ENCODE measurements around the gene SHPK.

SHPK gene

GRCh38 chr17:3659541-3660111 is 23.6 kb upstream of the SHPK start:
- peak; percentile 21 for DNase-seq (ENCODE audit: low spot score)

DNA sequence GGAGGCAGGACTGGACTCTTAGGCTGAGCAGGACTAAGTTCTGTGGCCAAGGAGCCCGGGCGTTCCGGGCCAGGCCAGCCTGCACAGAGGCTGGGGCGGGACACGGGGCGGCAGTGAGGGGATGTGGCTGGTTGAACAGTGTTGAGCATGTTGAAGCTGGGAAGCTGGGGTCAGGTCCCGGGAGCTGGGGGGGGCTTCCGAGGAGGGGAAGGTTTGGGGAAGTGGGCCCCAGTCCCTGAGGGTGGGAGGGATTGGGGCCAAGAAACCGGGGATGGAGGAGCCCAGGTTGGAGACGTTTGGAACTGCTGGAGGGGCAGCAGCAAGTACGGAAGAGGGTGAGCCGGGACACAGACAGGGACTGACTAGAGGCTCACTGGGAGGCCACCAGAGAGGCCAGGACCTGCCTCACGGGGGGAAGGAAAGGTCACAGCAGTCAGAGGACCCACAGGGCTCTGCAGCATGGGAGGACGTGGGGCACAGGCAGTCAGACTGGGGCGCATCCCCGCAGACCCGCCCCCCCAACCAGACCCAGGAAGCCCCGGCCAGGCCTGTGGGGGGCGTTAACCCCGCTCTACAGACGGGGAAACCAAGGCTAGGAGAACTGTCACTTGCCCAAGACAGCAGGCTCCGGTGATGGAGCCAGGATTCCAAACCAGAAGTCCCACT is 22.9 kb upstream of the SHPK start:
- no peak for DNase-seq (ENCODE audit: low spot score)

DNA sequence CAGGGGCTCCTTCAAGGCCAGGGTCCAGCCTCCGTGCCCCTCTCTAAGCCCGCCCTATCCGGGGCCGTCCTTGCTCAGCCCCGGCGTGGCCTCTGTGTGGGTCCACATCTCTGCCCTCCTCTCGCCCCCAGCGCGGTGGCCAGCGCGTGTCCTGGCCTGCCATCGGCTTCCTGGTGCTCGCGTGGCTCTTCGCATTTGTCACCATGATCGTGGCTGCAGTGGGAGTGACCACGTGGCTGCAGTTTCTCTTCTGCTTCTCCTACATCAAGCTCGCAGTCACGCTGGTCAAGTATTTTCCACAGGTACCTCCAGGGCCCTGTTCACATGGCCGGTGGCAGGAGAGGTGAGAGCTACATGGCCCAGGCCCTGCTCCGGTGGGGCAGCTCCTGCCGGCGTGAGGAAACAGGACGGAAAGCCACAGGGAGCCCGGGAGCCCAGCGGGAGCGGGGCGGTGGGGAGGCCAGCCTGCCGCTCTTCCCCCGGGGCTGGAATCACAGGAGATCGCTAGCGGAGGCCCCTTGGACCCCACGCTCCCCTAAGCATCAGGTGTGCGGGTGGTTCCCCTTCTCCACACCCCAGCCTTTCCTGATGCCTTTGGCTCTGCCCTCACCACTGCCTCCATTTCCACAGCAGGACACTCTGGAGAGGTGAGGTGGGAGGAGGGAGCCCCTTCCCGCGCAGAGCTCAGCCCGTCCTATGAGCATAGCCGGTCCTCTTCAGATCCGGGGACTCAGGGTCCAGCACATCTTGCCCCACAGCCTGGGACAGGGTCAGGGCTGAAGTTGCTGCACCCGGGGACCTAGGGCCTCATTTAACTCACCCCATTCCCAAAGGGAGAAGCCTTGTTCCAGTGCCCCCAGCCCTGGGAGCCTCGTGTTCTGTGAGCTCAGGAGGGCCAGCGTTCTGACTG is 22.1 kb upstream of the SHPK start:
- no peak for DNase-seq (ENCODE audit: low spot score)

DNA sequence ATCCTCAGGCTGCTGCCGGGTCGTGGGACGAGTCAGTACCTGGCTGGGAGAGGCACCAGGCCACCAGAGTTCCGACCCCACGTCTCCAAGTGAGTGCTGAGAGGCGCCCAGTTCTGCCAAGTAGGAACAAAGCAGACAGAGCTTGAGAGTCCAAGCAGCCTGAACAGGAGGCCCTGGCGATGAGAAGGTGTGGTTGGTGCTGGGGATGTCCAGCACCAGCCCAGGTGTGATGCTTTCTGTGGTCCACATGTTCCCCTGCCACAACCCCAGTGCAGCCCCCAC is 21.5 kb upstream of the SHPK start:
- DNase-seq (ENCODE audit: low spot score) = no peak

DNA sequence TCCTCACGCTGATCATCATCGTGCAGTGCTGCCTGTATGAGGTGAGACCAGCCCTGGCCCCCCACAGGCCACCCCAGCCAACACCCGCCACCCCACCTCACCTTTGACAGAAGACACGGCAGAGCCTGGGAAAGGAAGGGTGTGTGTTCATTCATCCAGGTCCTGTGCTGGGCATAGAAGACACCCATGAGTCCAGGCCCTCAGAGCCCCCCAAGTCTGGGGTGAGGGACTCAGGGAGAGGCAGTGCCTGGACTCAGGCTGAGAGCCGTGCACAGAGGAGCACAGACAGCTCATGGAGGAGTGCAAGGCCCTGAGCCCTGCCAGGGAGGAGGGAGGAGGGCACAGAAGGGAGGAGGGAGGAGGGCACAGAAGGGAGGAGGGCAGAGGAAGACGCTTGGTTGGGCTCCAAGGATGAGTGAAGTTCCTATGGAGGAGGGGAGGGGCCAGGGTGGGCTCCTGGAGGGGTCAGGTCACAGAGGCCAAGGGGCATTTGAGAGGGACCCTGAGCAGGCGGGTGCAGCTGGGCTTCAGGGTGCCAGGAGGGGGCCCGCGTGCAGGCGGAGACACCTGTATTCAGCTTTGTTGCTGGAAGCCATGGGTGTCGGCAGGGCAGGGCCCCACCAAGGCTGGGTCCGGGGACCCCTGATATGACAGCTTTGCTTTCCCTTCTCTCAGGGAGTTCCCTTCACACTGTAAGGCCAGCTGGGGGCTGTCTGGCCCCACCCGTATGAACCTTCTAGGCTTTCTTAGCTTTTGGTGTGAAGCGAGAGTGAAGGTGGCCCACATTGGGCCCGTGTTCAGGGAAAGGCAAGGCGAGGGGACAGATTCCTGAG is 20.9 kb upstream of the SHPK start:
- no peak for DNase-seq (ENCODE audit: low spot score)

DNA sequence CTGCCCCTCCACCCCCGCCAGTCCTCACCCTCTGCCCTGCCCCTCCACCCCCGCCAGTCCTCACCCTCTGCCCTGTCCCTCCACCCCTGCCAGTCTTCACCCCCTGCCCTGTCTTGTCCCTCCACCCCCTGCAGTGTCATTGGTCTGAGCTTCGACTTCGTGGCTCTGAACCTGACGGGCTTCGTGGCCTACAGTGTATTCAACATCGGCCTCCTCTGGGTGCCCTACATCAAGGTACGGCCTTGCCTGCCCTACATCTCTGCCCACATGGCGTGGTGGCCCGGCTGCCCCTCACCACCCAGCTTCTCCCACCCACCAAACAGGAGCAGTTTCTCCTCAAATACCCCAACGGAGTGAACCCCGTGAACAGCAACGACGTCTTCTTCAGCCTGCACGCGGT is 20.3 kb upstream of the SHPK start:
- no peak for DNase-seq (ENCODE audit: low spot score)

DNA sequence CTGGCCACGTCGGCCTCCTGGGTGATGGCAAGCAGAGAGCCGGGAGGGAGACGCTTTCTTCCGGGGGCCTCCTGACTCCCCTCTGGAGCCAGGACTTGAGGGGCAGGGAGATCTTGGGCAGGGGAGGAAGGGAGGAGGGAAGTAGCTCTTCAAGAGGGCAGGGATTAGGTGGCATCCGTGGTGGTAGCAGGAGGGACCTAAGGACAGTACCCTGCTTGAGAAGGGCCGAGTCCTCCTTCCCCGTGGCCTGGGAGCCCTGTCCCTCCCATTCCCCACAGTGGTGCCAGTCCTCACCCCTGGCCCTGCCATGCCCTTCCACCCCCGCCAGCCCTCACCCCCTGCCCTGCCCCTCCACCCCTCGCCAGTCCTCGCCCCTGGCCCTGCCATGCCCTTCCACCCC is 19.7 kb upstream of the SHPK start:
- no peak for DNase-seq (ENCODE audit: low spot score)

DNA sequence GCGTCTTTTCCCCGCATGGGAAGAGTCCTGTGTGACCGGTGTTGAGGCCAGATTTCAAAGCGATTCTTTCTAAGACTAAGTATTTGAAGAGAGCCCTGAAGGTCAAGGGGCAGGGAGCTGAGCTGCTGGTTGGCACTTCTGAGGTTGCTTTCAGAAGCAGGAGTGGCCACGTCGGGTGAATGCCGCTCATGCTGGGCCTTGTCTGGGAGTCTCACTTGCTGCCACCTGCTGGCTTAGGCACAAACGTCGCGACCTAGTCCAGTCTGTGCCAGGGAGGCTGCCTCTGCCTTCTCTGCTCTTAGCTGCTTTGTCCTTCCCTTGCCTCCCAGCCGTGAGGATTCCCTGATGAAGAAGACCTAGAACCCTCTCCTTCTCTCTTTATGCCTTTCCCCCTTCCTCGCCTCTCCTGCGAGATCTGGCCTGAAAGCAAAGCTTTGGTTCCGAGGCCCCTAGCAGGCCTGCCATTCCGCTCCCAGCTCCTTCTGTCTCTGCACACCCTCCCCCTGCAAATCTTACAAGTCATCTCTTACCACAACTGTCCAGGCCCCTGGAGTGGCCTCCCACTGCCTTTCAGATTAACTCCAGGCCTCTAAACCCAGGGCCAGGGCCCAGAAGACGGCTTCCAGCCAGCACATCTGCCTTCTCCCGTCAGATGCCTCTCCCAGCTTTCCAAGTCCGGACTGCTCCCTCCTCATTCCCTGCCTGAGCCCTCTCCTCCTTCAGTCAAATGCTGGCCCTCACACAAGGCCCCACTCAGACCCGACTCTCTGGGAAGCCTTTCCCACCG is 11.9 kb upstream of the SHPK start:
- DNase-seq (ENCODE audit: low spot score) = peak; percentile 57

DNA sequence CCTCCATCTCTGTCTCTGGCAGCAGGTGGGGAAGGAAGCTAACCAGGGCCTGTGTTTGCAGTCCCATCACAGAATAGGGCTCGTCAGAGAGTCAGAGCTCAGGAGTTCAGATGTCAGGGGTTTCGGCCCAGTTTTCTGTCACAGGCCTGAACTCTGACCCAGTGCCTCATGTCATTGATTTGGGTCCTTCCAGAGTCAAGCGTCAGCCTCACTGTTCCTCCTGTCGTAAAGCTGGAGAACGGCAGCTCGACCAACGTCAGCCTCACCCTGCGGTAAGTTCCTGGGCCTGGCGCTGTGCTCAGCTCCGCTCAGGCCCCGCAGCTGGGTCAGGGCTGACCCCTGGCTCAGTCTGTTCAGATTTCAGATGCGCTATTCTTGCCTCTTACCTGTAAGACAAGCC is 11.2 kb upstream of the SHPK start:
- DNase-seq (ENCODE audit: low spot score) = no peak

DNA sequence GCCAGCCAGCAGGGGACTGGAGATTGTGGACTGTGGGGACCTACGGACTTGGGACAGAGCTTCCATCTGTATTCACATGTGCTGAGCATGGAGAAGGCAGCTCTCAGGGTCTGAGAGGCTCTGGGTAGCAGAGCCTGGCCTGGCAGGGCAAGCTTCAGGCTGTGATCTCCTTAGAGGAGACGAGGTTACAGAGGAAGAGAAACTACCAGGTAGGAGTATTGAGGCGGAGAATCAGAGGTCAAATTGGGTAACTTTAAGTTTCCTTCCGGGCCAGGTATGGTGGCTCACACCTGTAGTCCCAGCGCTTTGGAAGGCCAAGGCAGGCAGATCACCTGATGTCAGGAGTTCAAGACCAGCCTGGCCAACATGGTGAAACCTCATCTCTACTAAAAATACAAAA is 9.3 kb upstream of the SHPK start:
- no peak for DNase-seq (ENCODE audit: low spot score)

DNA sequence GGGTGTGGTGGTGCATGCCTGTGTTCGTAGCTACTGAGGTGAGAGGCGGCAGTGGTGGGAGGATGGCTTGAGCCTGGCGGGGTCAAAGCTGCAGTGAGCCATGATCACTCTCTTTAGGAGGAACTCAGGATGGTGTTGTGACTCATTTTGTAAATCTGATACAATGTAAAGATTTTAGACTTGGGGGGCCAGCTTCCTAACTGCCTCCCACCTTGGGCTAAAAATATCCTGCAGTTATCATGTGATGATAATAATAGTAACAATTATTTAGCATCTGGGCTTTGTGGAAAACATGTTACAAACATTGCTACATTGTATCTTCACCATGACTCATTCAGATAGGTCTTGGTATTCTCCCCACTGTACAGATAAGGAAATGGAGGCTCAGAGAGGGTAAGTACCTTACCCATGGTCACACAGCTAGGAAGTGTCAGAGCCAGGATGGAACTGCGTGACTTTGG is 7.9 kb upstream of the SHPK start:
- DNase-seq (ENCODE audit: low spot score) = no peak

GRCh38 chr17:3641717-3642486 is 5.9 kb upstream of the SHPK start:
- DNase-seq (ENCODE audit: low spot score) = no peak

DNA sequence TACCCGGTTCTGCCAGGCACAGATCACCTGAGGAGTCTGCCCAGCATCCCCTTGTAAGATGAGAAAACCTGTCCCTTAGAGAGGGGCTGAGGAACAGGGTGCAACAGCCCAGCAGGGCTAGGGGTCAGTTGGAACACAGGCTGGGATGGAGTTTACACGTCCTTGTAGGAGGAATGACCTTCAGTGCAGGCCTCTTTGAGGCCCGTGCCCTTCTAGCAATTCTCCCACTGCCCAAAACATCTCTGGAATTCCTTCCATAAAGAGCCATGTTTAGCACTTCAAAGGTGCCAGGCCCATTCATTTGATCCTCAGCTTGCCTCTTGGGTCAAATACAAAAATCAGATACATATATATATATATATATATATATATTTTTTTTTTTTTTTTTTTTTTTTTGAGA is 5.0 kb upstream of the SHPK start:
- DNase-seq (ENCODE audit: low spot score) = no peak

- DNase-seq (ENCODE audit: low spot score) = no peak
These were observed 4.0 kb upstream of the SHPK start for GRCh38 chr17:3639981-3640596.

GRCh38 chr17:3636908-3637373 is 891 bp upstream of the SHPK start:
- DNase-seq (ENCODE audit: low spot score) = no peak

DNA sequence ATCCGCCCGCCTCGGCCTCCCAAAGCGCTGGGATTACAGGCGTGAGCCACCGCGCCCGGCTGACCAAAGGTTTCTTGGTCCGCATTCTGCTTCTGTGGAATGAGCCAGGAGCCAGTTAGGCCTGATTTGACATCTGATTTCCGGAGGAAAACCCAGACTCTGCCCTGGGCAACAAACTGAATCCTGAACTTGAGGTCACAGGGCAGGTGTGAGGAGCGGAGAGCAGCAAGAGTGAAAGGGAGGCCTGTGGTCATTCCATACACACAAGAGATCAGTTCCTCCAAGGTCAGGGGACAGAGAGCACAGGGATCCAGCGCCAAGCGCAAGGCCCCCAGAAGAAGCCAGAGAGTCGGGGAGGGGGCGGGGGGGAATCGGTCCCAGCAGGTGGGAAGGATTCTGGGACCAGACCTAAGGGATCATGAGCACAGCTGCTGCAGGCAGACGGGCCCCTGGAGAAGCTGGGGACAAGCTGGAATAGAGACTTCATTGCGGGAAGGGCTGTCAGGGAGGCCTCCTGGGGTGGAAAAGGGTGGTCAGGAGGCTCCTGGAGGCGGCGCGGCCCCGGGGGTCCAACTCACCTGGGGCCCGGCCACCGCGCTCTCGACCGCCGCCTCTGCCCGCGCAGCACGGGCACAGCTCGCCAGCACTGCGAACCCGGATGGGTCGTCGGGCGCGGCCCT is 436 bp downstream of the SHPK start:
- DNase-seq (ENCODE audit: low spot score) = no peak

DNA sequence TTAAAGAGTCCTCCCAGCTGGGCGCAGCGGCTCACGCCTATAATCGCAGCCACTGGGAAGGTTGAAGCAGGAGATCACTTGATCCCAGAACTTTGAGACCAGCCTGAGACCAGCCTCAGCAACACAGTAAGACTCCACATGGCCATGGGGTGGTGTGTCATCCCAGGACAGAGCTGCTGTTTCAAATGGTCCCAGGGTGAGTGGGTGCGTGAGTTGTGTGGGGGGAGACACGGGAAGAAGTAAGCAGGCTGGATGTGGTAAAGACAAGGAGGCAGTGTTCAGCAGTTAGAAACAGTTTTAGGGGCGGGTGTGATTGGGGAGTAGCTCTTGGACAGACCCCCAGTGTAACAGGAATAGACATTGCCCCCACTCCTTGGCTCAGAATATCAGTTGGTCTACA is 3.8 kb downstream of the SHPK start:
- no peak for DNase-seq (ENCODE audit: low spot score)

GRCh38 chr17:3630781-3631180 is 5.3 kb downstream of the SHPK start:
- DNase-seq (ENCODE audit: low spot score) = no peak

- DNase-seq (ENCODE audit: low spot score) = no peak
These were observed 8.3 kb downstream of the SHPK start for GRCh38 chr17:3627769-3628167.
